NCI-H1436 treated with DMSO at 0.1 percent for 48 hours (cell line): ENCODE results near the gene C16orf78.

Experiments used
- DNase-seq: peaks from one replicate; lab custom pipeline; 2025; lab: John Stamatoyannopoulos, UW

C16orf78 gene

DNA sequence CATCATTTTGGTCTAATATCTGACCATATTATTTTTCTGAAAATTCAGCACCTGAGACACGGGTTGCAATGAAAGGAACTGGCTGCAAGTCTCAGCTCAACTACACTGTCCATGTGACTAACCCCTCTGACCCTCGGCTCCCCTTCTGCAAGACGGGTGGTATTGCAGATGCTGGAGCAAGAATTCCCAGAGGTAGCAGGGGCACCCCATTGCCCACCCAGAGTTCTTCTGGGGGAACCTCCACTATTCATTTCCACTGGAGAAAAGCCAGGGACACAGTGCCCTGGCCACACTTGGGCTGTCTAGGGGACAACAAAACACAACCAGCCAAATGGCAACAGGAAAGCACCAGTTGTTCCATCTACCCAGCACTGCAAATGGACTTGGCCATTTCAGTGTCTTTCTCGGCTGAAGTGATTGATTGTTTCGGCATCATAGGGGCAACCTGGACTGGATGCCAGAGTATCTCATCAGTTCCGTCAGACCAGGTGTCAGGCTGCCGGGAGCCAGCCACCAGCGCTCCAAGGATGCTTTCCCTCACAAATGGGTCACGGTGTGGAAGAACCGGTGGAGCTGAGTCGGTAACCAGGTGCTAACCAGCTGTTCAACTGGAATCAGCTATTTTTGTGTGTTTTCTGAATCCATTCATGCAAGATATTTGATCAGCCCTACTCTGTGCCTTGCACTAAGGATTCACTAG is 58.1 kb downstream of the C16orf78 start:
- no peak for DNase-seq

DNA sequence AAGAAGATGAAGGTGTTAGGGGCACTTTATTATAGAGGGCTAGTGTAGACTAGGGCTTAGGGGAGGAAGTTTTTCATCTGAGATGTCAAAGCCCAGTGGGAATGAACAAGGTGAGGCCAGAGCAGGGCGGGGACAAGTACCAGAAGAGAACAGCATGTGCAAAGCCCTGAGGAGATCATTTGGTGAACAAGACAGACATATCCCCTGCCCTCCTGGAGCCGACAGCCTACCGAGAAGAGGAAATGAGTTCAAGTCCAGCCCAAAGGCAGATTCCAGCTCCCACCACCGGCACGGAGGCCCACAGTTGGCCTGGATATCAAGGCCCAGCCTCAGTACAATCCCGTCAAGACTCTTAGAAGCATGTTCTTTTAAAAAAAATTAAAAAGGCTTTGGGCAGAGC is 61.1 kb downstream of the C16orf78 start:
- no peak for DNase-seq

DNA sequence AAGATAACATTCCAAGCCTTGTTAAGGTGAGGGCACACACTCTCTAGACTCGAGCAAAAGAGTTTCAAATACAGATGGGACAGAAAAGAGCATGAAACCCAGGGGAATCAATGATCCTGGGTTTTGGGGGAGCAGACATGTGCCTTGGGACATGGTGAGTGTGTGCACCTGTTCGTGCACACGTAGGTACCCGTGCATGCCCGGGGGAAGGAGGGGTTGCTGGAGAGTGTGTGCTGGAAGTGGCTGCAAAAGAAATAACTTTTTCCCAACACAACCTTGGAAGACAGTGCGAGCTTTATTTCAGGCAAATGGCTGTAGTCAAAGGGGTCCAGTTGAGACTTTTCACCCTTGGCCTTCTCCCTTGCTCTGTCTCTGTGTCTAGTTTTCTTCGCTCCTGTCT is 62.6 kb downstream of the C16orf78 start:
- DNase-seq = no peak

GRCh38 chr16:49437344-49437743 is 63.7 kb downstream of the C16orf78 start:
- DNase-seq = no peak

DNA sequence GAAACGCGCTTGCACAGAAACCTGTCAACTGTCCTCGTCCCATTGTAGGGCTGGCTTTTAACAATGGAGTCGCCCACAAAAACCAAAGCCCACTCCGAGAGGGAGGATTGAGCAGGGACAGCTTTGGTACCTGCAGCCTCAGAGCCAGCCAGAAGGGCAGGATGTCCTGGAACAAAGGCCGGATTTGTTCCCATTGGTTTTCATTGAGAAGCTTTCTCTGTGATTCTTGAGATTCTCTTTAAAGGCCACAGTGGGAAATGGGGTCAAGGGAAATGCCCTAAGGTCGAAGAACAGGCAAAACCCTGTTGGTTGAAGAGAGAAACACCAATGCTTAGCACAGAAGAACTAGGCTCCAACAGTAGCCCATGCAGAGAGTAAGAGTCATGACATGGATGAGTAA is 65.4 kb downstream of the C16orf78 start:
- DNase-seq = no peak

- DNase-seq = no peak
Observed at GRCh38 chr16:49439676-49440075, 66.1 kb downstream of the C16orf78 start.

DNA sequence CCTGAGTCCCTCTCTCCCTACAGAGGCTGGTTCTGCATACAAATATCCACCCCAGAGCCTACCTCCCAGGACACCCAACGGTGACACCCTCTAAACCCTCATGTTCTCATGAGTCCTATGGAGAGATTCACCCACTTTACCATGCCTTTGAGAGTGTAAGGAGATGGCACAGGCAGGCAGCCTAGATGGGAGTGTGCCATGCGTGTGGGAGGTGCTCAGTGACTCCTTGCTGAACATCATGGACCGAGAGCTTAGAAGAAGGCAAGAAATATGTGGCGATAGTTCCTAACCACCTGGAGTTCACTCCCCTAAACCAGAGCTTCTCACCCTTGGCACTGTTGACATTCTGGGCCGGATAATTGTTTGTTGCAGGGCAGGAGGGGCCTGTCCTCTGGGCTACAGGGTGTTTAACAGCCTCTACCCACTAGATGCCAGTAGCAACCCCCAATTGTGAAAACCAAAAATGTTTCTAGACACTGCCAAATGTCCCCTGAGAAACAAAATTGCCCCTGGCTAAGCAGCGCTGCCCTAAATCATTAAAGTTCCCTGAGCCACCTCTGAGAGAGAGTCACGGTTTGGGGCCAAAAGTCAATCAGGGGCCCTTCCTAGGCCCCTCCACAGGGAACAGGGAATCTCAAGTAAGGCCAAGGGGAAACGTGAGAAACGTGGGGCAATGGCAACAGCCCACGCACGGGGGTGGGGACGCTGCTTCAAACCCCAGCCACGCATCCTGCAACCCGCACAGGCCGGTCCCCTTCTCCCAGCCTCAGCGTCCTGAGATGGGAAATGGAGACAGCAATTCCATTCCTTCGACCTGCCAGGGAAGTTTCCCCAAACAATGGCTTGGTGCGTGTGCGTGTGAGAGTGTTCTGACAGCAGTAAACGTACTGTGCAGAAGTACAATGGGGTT is 66.8 kb downstream of the C16orf78 start:
- peak; percentile 6 for DNase-seq

GRCh38 chr16:49441366-49441780 is 67.8 kb downstream of the C16orf78 start:
- DNase-seq = peak; percentile 10

GRCh38 chr16:49442805-49443204 is 69.2 kb downstream of the C16orf78 start:
- DNase-seq = no peak

DNA sequence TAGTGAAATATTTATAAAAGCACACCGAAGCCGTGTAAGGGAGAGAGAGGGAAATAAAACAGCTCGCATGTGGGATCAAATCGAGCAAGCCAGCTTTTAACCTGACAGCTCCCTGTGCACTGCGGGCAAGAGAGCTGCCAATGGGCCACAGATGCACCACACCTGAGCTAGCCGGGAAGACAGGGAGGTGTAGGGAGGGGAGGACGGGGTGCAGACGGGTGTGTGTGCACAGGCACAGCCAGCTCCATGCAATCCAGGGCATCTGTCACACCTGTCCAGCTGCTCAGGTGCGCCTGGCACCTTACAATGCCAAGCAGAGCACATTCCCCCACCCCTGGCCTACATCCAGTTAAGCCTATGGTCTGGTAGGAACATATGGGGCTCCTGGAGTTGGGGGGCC is 70.0 kb downstream of the C16orf78 start:
- no peak for DNase-seq

GRCh38 chr16:49446805-49447204 is 73.2 kb downstream of the C16orf78 start:
- DNase-seq = no peak
